Hematopoietic multipotent progenitor cell (in vitro differentiated cells): ENCODE data around the gene RPL41. TPM values are rescaled to one million over a fixed set of nuclear protein-coding genes. Genes with fewer than 3 reads are reported as not detected.
"Not testable (repeated sequence)": the region's sequence is repeated elsewhere in the genome, so short reads cannot be mapped to it uniquely, and the experiment has no call there.

ENCODE experiments used
- DNase-seq, 3 donors: peaks; one replicate each; pipeline ENCODE4 v3.0.0-alpha.2; 2011 to 2015; ENCODE audit warnings: low read depth in 2 of 3, low spot score in 2 of 3
- total RNA-seq: library from RNA; depleted of rRNA; stranded (reverse); fragments of >200 nt; gene quantifications from one replicate; pipeline ENCODE4 v1.2.3, GENCODE V29; 2012

RPL41 gene
- total RNA-seq, 1 donor: 3,883 TPM

DNA sequence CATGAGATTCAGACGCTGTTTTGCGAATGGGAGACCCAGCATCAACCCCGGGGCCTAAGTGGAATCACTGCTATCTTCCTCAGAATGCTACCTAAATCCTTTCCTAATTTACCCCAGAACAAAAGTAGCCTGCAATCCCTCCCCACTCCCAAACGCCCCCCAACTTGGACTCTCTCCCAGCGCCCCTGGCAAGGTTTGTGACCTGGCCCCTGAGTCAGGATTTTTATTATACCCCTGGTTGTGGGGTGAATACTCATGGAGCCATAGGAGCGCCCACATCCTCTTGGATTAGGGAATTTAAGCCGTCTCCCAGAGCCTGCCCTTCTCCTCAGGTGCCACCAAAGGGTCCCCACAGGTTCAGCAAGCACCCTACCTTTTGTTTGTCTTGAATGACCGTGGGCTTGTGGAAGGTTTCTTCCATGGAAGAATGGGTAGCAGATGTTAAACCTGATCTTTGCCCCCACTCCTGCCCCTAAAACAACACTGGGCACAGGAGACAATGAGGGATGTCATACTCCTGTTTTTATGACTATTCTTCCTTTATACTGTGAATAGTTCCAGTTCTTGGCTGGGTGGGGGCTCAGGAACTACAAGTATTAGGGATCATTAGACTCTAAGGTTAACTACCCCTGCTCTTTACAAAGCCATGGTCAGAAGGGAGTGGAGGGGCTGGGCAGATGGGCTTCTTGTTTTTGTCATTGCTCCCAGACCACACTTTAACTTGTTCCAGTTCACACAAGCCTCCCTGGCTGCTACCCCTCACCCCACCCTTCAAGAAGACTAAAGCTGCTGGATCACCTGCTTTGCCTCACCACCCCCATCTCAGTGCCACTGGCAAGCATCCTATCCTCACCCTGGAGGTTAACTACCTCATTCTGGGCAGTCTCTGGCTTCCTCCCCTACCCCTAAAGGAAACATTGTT lies 36.6 kb downstream of the RPL41 start:
- DNase-seq: no peak

DNA sequence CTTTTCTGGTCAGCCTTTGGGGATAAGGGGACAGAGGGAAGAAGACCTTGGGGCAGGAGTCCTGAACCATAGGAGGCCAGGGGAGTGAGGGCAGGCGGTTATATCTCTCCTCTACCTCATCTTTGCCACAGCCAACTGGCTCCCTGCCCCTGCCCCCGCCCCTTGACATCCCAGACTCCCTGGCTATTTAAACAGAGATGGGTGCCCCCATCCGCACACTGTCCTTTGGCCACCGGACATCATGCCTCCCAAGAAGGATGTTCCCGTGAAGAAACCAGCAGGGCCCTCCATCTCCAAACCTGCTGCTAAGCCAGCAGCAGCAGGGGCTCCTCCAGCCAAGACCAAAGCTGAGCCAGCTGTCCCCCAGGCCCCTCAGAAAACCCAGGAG lies 37.2 kb downstream of the RPL41 start:
- DNase-seq: no peak

GRCh38 chr12:56154246-56154771 lies 37.9 kb downstream of the RPL41 start:
- no peak for DNase-seq

DNA sequence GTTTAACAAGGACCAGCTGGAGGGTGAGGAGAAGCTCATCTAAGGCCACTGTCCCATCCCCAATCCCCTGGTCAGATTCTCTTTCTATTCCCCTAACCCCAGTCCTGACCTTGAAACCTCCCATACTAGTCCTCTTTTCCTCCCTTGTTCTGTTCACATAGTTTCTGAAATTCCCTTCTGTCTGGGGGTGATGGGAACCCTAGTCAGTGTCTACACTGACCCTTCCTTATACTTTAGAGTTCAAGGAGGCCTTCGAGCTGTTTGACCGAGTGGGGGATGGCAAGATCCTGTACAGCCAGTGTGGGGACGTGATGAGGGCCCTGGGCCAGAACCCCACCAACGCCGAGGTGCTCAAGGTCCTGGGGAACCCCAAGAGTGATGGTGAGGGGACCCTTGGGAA lies 38.4 kb downstream of the RPL41 start:
- no peak for DNase-seq

GRCh38 chr12:56155256-56155845 lies 38.9 kb downstream of the RPL41 start:
- no peak for DNase-seq

DNA sequence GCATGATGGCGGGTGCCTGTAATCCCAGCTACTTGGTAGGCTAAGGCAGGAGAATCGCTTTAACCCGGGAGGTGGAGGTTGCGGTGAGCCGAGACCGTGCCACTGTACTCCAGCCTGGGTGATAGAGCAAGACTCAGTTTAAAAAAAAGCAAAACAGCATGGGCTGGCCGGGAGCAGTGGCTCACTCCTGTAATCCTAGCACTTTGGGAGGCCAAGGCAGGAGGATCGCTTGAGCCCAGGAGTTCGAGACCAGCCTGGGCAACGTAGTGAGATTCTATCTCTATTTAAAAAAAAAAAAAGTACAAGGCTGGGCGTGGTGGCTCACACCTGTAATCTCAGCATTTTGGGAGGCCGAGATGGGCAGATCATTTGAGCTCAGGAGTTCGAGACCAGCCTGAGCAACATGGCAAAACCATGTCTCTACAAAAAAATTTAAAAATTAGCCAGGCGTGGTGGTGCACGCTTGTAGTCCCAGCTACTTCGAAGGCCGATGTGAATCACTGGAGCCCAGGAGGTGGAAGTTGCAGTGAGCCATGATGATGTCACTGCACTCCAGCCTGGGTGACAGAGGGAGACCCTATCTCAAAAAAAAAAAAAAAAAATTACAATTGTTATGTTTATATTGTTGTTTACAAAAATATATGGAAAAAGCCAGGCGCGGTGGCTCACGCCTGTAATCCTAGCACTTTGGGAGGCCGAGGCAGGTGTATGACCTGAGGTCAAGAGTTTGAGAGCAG lies 40.2 kb downstream of the RPL41 start:
- DNase-seq: not testable (repeated sequence)

DNA sequence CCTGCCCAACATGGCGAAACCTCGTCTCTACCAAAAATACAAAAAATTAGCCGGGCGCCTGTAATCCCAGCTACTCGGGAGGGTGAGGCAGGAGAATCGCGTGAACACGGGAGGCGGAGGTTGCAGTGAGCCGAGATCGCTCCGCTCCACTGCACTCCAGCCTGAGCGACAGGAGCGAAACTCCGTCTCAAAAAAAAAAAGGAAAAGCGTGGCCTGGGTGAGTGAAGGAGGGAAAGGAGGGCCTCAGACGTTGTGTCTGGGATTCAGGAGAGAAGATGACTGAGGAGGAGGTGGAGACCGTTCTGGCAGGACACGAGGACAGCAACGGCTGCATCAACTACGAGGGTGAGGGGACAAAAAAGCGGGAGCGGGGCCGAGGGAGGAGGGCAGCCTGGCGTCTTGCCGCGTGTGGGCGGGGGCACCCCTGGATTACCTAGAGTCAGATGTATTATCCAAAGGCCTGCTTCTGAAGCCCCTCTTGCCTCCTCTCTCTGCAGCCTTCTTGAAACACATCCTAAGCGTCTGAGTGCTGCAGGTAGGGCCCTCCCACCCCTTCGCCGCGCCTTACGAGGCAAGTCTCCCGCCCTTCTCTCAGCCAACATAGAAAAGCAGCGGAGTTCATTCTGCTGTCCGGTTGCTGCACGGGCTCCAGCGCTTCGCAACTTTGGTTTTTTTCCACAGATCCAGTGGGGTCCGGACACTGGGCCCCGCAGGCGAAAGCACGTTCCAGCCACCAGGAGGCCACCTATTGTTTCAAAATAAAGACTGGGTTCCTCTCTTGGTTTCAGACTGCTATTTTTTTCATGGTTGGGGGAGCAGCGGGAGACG lies 41.0 kb downstream of the RPL41 start:
- peak; percentile 47 to 87 (median 81) for DNase-seq

DNA sequence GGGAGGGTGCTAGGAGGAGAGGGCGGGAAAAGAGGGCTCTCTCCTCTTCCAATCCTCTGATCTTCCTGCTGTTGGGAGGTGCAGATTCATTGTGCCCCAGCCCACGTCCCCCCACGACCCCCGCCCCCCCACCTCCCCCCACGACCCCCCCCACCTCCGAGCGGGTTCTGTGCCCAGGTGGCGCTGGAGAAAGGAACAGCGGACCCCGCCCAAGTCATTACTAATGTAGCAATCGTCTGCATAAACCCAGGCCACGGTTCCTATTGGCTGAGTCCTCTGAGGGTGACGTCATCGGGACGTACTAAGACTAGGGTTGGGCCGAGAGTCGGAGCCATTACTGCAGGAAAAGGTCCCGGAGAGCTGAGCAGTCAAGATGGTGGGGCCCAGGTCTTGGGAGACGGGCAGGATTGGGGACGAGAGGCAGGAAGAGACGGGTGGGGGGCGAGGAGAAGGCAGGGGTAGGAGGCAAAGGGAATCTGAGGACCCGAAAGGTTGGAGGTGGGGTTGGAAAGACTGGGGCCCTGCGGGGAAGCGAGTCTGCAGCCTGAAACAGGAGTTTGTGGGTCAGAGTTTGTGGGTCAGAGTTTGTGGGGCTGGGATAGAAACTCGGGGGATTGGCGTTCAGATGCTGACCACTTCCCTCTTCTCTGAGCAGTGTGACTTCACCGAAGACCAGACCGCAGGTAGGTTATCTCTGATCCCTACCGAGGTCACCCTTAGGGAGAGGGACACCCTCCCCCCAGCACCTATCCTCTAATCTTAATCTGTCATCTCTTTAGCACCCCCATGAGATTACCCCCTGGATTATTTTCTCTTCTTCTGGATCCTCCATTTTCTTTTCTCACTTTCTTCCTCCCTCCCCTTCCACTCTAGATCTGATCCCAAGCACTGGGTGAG lies 41.8 kb downstream of the RPL41 start, which contains the start of gene MYL6:
MYL6 (plus strand) TSS at position 331 of the 897 bp plus-strand sequence; CDS start at position 374, 43 bp downstream.
- DNase-seq: peak; percentile 82 to 98 (median 96)

- peak in 1 of 3 donors; percentile 32 for DNase-seq
These were observed 42.6 kb downstream of the RPL41 start for GRCh38 chr12:56158926-56159461.

DNA sequence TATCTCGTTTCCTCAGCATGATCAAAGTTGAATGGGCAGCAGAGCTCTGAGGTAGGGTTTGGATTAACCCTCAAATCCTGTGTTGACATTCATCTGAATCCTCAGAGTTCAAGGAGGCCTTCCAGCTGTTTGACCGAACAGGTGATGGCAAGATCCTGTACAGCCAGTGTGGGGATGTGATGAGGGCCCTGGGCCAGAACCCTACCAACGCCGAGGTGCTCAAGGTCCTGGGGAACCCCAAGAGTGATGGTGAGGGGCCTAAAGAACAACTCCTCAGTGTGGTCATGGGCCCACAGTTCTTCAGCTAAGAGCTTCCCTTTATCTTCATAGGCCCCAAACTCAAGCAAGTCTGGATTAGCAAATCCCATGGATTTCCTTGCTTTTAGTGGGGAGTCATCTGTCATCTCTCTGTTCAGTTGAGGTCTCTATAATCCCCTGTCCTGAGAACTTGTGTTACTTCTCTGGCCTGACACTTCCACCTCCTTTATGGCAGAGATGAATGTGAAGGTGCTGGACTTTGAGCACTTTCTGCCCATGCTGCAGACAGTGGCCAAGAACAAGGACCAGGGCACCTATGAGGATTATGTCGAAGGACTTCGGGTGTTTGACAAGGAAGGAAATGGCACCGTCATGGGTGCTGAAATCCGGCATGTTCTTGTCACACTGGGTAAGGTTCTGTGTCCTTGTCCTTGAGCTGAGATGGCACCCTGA lies 43.2 kb downstream of the RPL41 start:
- no peak for DNase-seq

GRCh38 chr12:56160193-56160763 lies 43.8 kb downstream of the RPL41 start:
- peak in 1 of 3 donors; percentile 41 for DNase-seq

DNA sequence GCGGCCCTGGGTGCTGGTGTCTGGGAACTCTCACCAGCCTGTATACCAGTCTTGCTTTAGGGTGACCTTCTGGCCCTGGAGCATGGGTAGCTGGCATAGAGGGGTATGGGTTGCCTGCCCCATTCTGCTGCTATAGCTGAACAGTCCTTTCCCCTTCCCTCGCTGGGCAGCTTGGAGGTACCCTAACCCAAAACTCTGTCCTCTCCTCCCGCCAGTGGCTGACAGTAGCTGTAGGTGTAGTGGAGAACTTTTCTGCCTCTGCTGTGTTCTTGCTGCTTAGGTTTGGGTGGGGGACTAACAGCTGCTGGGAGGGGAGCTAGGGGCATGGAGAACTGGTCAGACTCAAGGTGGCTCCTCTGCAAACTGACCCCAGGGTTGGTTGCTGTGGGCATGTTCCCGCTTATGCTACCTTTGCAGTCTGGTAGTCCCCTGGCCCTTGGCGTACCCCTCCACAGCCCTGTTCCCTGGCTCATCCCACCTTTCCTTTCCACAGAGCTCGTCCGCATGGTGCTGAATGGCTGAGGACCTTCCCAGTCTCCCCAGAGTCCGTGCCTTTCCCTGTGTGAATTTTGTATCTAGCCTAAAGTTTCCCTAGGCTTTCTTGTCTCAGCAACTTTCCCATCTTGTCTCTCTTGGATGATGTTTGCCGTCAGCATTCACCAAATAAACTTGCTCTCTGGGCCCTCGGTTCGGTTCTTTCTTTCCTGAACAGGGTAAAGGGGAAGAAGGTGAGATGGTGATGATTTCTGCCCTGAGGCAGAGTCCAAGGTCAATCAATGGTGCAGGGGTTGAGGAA lies 44.7 kb downstream of the RPL41 start:
- no peak for DNase-seq

DNA sequence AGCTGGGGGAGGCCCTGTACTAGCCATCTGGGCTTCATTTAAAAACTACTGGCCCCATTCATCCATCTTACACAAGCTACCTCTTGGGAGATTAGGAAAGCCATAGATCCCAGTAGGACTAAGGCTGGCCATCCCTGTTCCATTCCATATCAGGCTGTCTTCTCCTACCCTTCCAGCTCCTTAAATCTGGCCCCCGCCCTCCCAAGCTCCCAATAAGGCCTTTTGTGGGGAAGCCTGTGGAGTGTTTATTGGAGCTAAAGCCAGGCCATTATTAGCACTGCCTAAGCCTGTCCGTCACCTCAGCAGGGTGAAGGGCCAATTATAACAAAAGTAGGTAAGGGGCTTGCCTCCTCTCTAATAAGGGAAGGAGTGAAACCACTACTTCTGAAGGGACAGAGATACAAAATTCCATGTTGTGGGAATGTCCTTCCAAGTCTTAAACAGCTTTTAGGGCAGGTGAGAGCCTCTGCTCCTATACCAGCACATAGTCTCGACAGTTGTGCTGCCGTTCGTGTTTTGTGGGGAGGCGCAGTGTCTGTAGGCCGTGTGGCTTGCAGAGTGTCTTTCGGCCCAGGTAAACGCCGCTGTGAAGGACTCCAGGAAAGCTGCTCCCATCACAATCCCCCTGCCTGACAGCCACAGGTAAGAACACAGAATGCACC lies 45.4 kb downstream of the RPL41 start:
- no peak for DNase-seq

- no peak for DNase-seq
These were observed 46.2 kb downstream of the RPL41 start for GRCh38 chr12:56162468-56163290.

DNA sequence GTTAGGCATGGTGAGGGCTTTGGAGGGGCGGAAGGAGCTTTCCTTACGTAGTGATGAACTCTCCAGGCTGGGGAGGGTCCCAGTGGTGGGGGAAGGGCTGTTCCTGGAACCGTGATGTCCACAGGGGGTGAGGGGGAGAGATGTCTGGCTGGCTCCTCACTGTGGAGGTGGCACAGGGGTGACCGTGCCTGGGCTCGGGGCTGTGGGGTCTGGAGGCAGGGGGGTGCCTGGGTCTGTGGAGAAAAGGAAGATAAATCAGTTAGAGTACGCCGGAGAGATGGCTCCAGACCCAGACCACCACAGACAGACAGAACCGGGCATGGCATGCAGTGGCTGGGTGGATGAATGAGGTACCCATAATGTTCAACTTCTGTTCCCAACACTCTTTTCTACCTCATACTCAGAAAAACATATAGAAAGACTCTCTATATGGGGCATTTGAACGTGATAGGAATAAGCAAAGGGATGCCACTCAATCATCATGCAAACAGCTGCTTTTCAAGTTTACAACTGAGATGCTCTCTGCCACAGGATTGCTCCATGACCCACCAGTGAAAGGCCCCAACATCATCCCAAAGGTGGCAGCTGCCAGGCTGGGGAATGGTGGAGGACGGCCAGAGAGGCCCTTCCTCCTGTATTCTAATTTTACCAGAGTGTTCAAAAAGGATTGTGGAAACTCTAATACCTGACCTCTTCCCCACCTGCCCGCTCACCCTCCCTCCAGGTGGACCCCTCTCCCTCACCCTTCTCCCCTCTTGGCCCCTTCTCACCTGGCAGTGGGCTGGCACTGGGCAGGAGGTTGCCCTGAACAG lies 47.3 kb downstream of the RPL41 start:
- DNase-seq: no peak
